ENCODE data around the gene LDLRAD4.
"Not testable (repeated sequence)": the region's sequence is repeated elsewhere in the genome, so short reads cannot be mapped to it uniquely, and the experiment has no call there.

LDLRAD4 gene

GRCh38 chr18:13338318-13338717 is 119.8 kb downstream of the LDLRAD4 start:
- no peak for DNase-seq (ENCODE audit: low spot score)

GRCh38 chr18:13339653-13340052 is 121.1 kb downstream of the LDLRAD4 start:
- DNase-seq (ENCODE audit: low spot score): no peak

GRCh38 chr18:13346449-13346848 is 127.9 kb downstream of the LDLRAD4 start:
- DNase-seq (ENCODE audit: low spot score): not testable (repeated sequence)

GRCh38 chr18:13353084-13353823 is 134.7 kb downstream of the LDLRAD4 start:
- DNase-seq (ENCODE audit: low spot score): no peak

- DNase-seq (ENCODE audit: low spot score): no peak
These were observed 135.8 kb downstream of the LDLRAD4 start for GRCh38 chr18:13354402-13354801.

- DNase-seq (ENCODE audit: low spot score): no peak
These were observed 137.5 kb downstream of the LDLRAD4 start for GRCh38 chr18:13356032-13356431.

- no peak for DNase-seq (ENCODE audit: low spot score)
These were observed 138.7 kb downstream of the LDLRAD4 start for GRCh38 chr18:13357289-13357688.

GRCh38 chr18:13359210-13359609 is 140.7 kb downstream of the LDLRAD4 start:
- no peak for DNase-seq (ENCODE audit: low spot score)

- no peak for DNase-seq (ENCODE audit: low spot score)
These were observed 142.9 kb downstream of the LDLRAD4 start for GRCh38 chr18:13361431-13361830.

GRCh38 chr18:13362051-13362450 is 143.5 kb downstream of the LDLRAD4 start:
- DNase-seq (ENCODE audit: low spot score): no peak

GRCh38 chr18:13362607-13363006 is 144.0 kb downstream of the LDLRAD4 start:
- DNase-seq (ENCODE audit: low spot score): no peak

- no peak for DNase-seq (ENCODE audit: low spot score)
These were observed 144.8 kb downstream of the LDLRAD4 start for GRCh38 chr18:13363359-13363758.

- no peak for DNase-seq (ENCODE audit: low spot score)
These were observed 146.2 kb downstream of the LDLRAD4 start for GRCh38 chr18:13364721-13365205.

GRCh38 chr18:13366131-13366530 is 147.6 kb downstream of the LDLRAD4 start:
- no peak for DNase-seq (ENCODE audit: low spot score)

GRCh38 chr18:13366541-13366940 is 148.0 kb downstream of the LDLRAD4 start:
- DNase-seq (ENCODE audit: low spot score): no peak

- no peak for DNase-seq (ENCODE audit: low spot score)
These were observed 148.7 kb downstream of the LDLRAD4 start for GRCh38 chr18:13366962-13367892.

- no peak for DNase-seq (ENCODE audit: low spot score)
These were observed 149.7 kb downstream of the LDLRAD4 start for GRCh38 chr18:13368080-13368813.

- DNase-seq (ENCODE audit: low spot score): no peak
These were observed 150.8 kb downstream of the LDLRAD4 start for GRCh38 chr18:13369353-13369752.

- DNase-seq (ENCODE audit: low spot score): no peak
These were observed 151.4 kb downstream of the LDLRAD4 start for GRCh38 chr18:13369756-13370510.

- no peak for DNase-seq (ENCODE audit: low spot score)
These were observed 152.6 kb downstream of the LDLRAD4 start for GRCh38 chr18:13370995-13371625.
